Osteocyte (in vitro differentiated cells): Measurements from ENCODE around the gene CSPG4. TPM values are rescaled to one million over a fixed set of nuclear protein-coding genes. Genes with fewer than 3 reads are reported as not detected.
"Not testable (repeated sequence)": the region's sequence is repeated elsewhere in the genome, so short reads cannot be mapped to it uniquely, and the experiment has no call there.

Source experiments
- DNase-seq: peaks from one replicate; pipeline ENCODE4 v3.0.0; 2021; ENCODE audit warnings: mixed read lengths; ENCODE audit not compliant: unreplicated experiment; ENCODE audit errors: extremely low spot score
- H3K27ac Mint-ChIP-seq: one replicate; pipeline ENCODE4 v1.8.0; 2021; ENCODE audit warnings: mild to moderate bottlenecking, mixed read lengths; ENCODE audit not compliant: unreplicated experiment
- H3K27me3 Mint-ChIP-seq: one replicate; pipeline ENCODE4 v1.8.0; 2021; ENCODE audit warnings: mixed read lengths; ENCODE audit not compliant: unreplicated experiment
- H3K36me3 Mint-ChIP-seq: one replicate; pipeline ENCODE4 v1.8.0; 2021; ENCODE audit warnings: mixed read lengths; ENCODE audit not compliant: unreplicated experiment
- H3K4me1 Mint-ChIP-seq: one replicate; pipeline ENCODE4 v1.8.0; 2021; ENCODE audit warnings: mixed read lengths; ENCODE audit not compliant: unreplicated experiment
- H3K4me3 Mint-ChIP-seq: one replicate; pipeline ENCODE4 v1.8.0; 2021; ENCODE audit warnings: mild to moderate bottlenecking, moderate library complexity, mixed read lengths; ENCODE audit not compliant: unreplicated experiment
- H3K9me3 Mint-ChIP-seq: one replicate; pipeline ENCODE4 v1.8.0; 2021; ENCODE audit warnings: mixed read lengths; ENCODE audit not compliant: unreplicated experiment
- total RNA-seq: library from RNA; stranded (reverse); gene quantifications from 2 replicates; pipeline ENCODE4 v1.2.1, GENCODE V29; 2021
- TF ChIP-seq, protein P1 (sequence below): fragments of 200-600 bp; sonication (generic); IDR thresholded peaks from 2 replicates; pipeline ENCODE4 v1.5.0; 2021; ENCODE audit warnings: antibody characterized with exemption, mild to moderate bottlenecking, moderate library complexity

Gene CSPG4
- total RNA-seq, 1 donor from 2014 or later: 43.3 TPM

DNA sequence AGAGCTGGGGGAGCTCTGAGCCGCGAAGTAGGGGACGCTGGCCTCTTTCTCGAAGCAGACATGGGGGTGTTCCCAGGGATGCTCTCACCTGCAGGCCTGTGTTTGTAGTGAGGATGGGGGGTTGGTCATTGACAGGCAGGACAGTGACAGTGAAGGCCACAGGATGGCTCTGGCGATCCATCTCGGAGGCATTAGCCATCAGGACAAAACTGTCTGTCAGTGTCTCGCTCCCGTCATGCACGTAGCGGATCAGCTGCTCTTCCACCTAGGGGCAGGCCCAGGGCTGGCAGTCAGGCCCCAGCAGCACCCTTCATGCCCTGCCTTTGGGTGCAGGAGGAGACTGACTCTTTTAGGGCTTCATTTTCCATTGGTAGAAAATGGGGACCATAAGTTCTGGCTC is 28.0 kb downstream of the CSPG4 start:
- peaks cover 3% of the 10 kb centered on the region for H3K4me1 Mint-ChIP-seq
- no peak overlapping the region for H3K4me3 Mint-ChIP-seq
- no peak overlapping the region for H3K27ac Mint-ChIP-seq
- H3K27me3 Mint-ChIP-seq: no peaks in the 10 kb centered on the region
- no peak for DNase-seq
- no peaks in the 10 kb centered on the region for H3K9me3 Mint-ChIP-seq
- H3K36me3 Mint-ChIP-seq: peaks cover 2% of the 10 kb centered on the region
- TF ChIP-seq, protein P1, sequence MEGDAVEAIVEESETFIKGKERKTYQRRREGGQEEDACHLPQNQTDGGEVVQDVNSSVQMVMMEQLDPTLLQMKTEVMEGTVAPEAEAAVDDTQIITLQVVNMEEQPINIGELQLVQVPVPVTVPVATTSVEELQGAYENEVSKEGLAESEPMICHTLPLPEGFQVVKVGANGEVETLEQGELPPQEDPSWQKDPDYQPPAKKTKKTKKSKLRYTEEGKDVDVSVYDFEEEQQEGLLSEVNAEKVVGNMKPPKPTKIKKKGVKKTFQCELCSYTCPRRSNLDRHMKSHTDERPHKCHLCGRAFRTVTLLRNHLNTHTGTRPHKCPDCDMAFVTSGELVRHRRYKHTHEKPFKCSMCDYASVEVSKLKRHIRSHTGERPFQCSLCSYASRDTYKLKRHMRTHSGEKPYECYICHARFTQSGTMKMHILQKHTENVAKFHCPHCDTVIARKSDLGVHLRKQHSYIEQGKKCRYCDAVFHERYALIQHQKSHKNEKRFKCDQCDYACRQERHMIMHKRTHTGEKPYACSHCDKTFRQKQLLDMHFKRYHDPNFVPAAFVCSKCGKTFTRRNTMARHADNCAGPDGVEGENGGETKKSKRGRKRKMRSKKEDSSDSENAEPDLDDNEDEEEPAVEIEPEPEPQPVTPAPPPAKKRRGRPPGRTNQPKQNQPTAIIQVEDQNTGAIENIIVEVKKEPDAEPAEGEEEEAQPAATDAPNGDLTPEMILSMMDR: no peak

DNA sequence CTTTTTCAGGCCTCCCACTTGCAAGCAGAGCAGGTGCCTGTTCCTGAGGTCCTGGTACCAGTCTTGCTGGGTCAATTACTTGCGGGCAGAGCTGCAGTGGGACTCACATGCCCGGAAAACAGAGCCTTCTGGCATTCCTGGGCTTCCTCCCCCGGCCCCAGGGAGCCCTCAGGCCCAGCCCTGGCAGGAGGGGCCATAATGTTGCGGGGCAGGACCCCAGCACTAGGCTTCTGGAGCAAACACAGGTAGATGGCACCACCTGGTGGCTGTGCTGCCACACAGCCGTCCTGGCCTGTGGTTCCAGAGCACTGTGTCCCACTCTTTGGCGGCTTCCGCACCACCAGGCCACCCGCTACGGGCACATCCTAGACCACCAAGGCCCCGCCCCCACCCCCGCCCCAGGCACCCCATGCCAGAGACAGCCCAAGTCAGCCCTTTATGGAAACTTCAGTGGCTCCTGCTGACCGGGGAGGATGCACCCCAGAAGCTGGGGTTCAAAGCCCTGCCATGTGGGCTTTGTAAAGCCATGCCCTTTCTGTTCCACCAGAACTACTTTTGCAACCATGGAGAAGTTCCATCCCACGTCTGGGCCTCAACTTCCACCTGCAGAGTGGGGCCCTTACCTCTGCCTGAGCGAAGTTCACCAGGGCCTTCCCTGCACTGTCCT is 28.9 kb downstream of the CSPG4 start:
- not testable (repeated sequence) for H3K4me1 Mint-ChIP-seq, H3K27me3 Mint-ChIP-seq, H3K9me3 Mint-ChIP-seq

DNA sequence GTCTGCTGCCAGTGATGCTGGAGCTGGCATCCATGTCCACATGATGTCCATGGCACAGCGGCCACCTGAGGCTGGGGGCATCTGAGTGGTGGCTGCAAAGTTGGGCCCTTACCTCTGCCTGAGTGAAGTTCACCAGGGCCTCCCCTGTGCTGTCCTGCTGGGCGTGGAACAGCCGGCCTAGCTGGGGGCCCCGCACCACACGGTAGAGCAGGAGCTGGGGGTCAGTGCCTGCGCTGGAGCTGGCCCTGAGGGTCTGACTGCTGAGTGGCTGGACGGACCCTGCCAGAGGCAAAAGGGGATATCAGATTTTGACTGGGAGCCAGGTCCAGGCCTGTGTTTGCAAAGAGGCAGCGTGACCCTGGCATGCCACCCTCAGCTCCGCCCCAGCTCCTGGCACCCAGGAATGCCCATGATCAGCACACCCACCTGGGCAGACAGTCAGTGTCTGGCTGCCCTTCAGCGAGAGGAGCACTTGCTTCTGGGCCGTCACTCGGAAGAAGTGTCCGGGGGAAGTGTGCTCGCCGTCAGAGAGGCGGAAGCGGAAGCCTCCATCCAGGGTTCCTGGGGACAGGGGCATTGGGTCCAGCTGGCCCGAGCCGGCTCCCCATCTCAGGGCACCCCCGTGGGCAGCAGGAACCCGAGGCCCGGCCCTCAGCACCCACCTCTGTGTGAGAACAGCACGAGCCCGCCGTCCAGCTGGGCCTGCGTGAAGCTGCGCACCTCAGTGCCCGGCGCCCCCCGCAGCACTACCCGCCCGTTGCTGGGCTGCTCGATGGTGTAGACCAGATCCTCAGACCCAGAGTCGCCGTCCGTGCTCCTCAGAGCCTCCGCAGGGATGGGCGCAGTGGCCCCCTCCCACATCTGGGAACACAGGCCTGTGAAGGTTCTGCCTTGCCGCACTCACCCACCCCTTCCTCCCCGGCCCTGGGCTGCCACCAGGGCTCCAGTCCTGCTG is 30.2 kb downstream of the CSPG4 start:
- Mint-ChIP-seq H3K4me1 (peaks cover 3% of the 10 kb centered on the region), H3K27me3 (no peaks in the 10 kb centered on the region), H3K4me3 (no peak overlapping the region), H3K27ac (no peak overlapping the region), H3K9me3 (no peaks in the 10 kb centered on the region), H3K36me3 (peaks cover 2% of the 10 kb centered on the region)
- no peak for DNase-seq
- TF ChIP-seq, protein P1: no peak

More for the DNA sequence above, 28.9 kb downstream of the CSPG4 start:
- H3K36me3 Mint-ChIP-seq, H3K27ac Mint-ChIP-seq, H3K4me3 Mint-ChIP-seq: not testable (repeated sequence)
- TF ChIP-seq, protein P1: peak; percentile 88
- peak; percentile 90 for DNase-seq

DNA sequence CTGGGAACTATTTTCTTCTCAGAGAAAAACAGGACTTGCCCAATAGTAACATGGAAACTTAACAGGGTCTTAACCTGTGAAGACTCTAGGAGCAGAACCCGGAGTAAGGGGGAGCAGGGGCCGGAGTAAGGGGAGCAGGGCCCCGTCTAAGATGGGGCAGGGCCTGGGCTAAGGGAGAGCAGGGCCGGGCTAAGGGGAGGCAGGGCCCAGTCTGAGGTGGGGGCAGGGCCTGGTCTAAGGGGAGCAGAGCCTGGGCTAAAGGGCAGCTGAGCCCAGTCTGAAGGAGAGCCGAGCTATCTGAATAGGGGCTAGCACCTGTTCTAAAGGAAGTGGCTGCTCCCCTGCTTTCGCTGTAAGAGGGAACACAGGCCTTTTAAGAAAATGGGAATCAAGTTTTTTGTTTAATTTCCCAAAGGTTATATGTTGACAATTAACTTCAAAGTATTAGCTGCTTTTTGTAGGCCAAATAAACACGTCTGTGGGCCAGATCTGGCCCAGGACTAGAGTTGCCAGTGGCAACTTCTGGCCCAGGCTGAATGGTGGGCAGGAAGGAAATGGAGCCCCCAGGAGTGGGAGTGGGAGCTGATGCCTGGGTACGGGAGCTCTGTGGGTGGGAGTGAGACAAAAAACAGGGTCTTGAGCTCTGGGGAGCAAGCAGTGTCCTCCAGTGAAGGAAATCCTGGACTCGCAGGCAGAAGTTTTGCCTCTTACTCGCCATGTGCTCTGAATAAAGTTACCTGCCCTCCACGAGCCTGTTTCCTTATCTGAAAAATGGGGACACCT is 32.5 kb downstream of the CSPG4 start:
- peaks cover 5% of the 10 kb centered on the region for H3K4me1 Mint-ChIP-seq
- no peaks in the 10 kb centered on the region for H3K27me3 Mint-ChIP-seq
- peaks cover 2% of the 10 kb centered on the region for H3K36me3 Mint-ChIP-seq
- TF ChIP-seq, protein P1: no peak
- DNase-seq: no peak
- no peaks in the 10 kb centered on the region for H3K9me3 Mint-ChIP-seq
- peak overlapping the region; percentile 7 for H3K27ac Mint-ChIP-seq
- no peak overlapping the region for H3K4me3 Mint-ChIP-seq

DNA sequence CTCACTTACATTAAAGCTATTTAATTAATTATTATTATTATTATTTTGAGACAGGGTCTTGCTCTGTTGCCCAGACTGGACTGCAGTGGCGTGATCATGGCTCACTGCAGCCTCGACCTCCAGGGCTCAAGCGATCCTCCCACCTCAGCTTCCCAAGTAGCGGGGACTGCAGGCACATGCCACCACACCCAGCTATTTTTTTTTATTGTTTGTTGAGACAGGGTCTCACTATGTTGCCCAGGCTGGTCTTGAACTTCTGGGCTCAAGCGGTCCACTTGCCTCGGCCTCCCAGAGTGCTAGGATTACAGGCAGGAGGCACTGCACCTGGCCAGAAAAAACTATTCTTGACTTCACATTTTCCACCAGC is 34.3 kb downstream of the CSPG4 start:
- not testable (repeated sequence) for H3K27me3 Mint-ChIP-seq, H3K27ac Mint-ChIP-seq
- peaks cover 18% of the 10 kb centered on the region for H3K4me1 Mint-ChIP-seq

More for the DNA sequence above, 34.3 kb downstream of the CSPG4 start:
- H3K4me3 Mint-ChIP-seq, H3K9me3 Mint-ChIP-seq, DNase-seq, H3K36me3 Mint-ChIP-seq: not testable (repeated sequence)
